GM19193 (cell line): ENCODE results near the gene B3GALNT1.

Source experiments
- POLR2A ChIP-seq: IDR thresholded peaks from 4 replicates; pipeline ENCODE4 v1.6.1; 2011; ENCODE audit not compliant: insufficient read depth, insufficient read length; ENCODE audit errors: extremely low read depth

Gene B3GALNT1

DNA sequence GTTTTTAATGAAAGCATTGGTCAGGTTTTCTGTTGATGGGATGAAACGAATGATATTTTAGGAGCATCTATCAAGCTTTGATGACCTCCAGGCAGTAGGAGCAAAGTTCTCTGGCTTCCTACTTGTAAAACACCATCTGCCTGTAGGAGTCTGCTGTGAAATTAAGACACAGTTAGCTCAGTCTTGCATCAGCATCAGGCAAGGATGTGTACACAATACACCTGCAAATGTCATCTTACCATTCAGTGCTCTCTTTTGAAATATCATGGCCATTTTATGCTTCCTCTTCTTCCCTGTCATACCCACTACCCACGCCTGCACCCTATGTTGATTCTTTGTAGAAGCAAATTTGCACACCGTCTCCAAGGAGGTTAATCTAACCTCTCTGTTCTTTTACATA is 38.2 kb downstream of the B3GALNT1 start:
- TF ChIP-seq POLR2A = no peak

DNA sequence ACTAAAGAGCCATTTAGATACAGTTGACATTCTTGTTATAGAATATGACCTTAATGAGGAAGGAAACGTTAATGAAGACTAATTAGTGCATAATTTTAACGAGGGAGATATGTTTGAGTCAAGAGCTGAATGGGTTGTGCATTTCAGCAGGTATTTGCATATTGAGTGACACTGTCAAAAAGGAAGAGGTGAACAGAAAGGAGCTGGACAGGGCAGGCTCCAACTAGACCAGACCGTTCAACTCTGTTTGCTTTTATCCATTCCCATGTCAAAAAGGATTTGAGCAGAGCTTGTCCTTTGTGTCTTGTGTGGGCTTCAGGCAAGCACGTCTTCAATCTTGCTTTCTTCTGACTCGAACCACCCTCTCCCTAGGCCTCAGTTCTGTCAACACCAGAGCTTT is 40.7 kb downstream of the B3GALNT1 start:
- TF ChIP-seq POLR2A = no peak

GRCh38 chr3:161054860-161055604 is 50.1 kb downstream of the B3GALNT1 start:
- no peak for TF ChIP-seq POLR2A

- no peak for TF ChIP-seq POLR2A
Measured at GRCh38 chr3:161051856-161052255, 53.3 kb downstream of the B3GALNT1 start.

DNA sequence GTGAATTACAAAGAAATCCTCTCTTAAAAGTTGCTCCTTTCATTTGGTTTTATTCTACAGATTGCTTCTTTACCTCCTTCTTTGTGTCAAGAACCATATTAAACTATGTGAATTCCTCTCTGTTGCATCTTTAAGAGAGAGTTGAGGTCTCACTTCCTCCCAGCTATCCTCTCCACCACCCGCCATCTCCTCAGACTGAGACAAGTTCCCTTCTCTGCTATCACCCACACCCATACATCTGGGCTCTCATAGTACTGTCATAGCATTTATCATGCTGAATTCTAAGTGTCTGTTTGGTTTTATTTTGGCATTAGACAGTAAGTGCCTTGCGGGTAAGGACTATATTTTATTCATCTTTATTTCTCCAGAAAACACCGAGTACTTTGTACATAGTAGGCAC is 54.2 kb downstream of the B3GALNT1 start:
- no peak for TF ChIP-seq POLR2A

DNA sequence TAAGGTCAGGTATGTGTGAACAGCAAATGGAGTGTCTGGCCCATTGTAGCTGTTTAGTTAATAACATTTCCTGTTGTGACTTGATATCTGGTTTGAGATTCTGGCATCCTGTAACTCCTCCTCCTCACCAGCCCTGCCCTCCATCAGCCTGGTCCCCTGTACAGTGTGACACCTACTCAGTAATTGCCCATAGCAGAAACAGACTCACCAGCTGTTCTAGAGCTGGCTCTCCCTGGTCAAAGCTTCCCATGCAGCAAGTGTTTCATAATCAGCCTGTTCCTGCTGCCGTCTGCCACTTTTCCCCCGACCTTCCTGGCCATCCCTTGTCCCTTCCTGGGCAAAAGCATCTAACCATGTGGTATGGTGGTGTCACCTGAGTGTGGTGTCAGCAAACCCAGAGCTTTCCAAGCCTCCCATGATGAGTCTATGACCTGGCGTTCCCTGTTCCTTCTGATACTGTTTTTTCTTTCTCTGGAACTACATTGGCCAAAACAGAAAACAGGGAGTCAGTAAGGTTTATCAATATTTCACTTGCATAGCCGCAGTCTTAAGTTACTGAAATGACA is 55.4 kb downstream of the B3GALNT1 start:
- no peak for TF ChIP-seq POLR2A

DNA sequence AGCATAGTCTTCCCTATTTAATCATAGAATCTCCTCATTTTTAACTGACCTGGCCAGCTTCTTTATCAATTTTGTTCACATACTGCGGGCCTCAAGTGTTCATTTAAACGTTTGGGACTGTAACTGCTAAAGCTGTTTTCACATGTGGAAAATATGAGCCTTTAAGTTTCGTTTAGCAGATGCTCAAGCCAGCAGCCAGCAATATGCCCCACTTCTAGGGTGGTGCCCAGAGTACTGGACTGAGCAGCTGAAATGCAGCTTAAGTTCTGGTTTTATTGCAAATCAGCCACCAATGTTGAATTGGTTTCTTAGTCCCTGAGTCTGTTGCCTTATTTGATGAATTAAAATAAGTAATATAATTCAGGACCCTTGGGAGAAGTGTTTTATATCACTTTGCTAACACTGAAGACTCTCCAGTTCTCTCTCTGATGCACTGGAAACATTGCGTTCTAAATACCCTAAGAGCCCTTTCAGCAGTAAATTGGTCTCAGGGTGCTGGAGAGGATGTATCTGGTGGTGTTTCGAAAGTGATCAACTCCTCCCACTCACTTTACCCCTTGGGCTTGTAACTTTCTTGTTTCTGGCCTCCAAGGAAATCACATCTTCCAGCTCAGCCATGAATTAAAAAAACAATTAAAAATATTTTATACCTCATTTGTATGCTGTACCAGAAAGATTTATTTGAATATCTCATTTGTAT is 61.7 kb downstream of the B3GALNT1 start:
- TF ChIP-seq POLR2A = no peak

DNA sequence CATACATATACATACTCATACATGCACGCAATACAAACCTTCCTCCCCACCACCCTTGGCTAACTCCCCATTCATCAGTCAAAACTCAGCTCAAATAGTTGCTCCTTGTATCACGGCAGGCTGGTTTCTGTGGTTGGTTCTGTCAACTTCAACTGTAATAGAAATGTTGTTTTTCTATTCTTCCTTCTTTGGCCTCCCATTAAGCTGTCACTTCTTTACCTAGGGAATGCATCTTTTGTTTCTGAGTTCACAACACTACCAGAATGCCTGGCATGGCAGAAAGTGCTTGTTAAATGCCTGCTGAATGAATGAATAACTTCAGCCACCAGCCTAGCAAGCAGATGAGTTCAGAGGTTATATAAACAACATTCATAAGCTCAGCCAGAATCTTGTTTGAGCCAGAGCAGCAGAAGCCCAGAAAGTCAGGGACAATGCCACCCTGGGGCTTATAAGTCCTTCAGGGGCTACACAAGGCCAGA is 63.1 kb downstream of the B3GALNT1 start:
- no peak for TF ChIP-seq POLR2A

DNA sequence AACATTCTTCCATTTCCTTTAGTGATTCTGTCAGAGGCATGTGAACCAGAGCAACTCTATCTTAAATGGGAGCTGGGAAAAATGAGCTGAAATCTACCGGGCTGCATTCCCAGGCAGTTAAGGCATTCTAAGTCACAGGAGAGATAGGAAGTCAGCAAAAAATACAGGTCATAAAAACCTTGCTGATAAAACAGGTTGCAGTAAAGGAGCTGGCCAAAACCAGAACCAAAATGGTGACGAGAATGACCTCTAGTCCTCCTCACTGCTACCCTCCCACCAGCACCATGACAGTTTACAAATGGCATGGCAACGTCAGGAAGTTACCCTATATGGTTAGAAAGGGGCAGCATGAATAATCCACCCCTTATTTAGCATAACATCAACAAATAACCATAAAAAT is 66.4 kb downstream of the B3GALNT1 start:
- no peak for TF ChIP-seq POLR2A

GRCh38 chr3:161035711-161036110 is 69.4 kb downstream of the B3GALNT1 start:
- no peak for TF ChIP-seq POLR2A
